ENCODE data around the gene PRRX2.
A peak's percentile ranks its signal among the peaks of the same experiment; 100 is the strongest.
"Not testable (repeated sequence)": the region's sequence is repeated elsewhere in the genome, so short reads cannot be mapped to it uniquely, and the experiment has no call there.

PRRX2 gene

DNA sequence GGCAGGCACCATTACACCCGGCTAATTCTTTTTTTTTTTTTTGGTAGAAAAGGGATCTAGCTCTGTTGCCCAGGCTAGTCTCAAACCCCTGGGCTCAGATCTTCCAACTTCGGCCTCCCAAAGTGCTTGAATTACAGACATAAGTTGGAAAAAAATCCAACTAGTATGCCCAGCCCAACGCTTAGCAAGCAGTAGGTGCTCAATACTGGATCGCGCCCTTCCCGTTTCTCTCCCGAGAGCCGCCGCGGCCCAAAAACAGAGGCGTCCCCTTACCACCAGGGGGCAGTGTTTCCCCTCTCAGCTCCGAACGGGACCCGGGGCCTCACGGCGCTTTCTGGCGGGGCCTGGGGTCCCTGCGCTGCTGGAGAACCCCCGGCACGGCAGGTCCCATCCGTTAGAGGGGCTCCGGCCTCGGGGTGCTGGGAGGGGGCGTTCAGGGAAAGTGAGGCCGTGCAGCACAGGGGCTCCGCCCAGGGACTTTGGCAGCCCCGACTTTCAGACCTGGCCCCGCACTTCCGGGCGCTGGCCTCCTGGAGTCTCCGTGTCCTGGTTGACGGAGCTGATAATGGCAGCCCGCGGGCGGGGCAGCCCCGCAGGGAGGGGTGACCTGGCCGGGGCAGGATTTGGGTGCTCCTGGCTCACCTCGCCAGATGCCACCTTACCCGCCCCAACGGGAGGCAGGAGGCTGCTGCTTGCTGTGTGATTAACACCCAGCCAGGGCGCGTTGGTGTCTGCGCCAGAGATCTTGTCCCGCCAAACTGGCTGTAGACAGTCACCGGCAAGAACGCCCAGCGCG, 72.2 kb downstream of the PRRX2 start:
- peak; percentile 86 for DNase-seq

DNA sequence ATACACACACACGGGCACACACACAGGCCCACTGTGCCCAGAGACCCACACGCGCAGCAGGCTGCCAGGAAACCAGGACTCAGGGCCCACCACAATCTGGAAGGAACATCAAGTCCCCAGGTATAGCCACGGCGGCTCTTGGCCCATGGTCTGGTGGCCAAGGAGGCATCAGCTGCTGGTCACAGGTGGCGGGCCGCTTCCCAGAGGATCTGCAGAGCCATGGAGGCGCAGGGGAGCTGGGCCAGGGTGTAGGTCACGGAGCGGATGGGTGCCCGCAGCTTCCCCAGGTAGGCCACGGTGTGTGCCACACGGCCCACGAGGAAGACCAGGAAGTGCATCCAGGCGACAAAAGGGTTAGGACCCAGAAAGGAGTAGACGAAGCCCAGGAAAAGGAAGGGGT, 74.0 kb downstream of the PRRX2 start:
- no peak for DNase-seq

DNA sequence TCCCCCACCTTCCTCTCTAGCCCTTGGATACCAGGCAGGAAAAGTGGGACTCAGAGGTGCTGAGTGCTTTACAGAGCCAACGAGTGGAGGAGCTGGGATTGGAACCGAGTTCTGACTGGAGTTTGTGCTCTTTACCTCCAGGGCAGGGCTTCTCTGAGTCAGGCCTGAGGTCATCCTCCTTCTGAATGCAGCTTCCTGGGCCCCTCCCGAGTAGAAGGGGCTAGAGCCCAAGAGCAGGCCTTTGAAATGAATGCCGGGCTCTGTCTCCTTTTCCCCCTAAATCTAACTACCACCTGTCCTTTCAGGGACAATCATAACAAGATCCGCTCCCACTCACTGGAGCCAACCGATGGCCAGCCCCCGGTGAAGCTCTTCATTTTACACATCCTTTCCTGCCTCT, 74.7 kb downstream of the PRRX2 start:
- no peak for DNase-seq

DNA sequence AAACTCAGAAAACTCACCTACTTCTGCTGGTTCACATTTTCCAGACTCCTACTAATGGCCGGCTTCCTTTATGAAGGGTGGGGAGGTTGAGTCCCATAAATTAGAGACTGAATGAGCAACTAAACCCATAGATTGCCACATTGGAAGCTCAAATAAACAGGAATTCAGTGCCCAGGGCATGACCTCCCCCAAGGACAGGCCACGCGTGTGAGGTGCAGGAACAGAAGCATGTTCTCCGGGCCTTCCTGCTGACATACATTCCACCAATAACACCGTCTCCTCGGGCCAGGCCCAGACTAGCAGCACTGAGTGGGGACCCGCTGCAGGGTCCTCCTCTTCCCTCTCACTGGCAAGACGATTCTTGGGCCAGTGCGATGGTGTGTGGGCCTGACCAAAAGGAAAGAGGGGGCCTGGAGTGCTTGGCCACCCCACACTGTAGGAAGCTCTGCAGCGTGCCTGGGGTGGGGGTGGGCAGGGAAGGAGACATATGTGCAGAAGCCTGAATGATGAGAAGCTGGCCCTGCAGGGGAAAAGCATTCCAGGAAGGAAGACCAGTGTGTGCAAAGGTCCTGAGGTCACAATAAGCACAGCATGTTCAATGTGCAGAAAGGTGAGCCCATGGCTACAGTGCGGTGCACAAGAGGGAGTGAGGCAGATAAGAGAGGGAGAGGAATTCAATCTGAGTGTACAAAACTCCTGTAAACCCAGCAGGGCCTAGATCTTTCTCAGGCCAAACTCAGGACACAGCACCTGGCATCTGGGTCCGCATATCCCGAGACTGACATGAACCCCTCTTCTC, 75.4 kb downstream of the PRRX2 start:
- no peak for DNase-seq

DNA sequence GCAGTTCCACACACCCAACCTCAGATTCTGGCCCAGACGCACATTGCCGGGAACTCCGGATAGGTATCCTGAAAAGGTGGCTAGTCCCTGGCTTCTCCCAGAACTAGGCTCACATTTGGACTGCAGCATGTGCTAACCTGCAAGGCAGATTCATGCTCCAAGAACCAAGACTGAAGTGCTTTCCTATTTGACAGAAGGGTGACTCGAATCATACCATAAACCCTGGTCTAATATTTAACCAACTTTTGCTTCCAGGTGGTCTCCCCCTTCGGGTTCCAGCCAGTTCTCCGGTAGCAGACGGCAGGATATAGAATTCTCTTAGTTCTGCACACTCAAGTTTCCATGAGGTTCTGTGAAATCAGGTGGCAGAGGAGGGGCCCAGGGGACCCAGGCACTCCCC, 79.8 kb downstream of the PRRX2 start:
- no peak for DNase-seq

DNA sequence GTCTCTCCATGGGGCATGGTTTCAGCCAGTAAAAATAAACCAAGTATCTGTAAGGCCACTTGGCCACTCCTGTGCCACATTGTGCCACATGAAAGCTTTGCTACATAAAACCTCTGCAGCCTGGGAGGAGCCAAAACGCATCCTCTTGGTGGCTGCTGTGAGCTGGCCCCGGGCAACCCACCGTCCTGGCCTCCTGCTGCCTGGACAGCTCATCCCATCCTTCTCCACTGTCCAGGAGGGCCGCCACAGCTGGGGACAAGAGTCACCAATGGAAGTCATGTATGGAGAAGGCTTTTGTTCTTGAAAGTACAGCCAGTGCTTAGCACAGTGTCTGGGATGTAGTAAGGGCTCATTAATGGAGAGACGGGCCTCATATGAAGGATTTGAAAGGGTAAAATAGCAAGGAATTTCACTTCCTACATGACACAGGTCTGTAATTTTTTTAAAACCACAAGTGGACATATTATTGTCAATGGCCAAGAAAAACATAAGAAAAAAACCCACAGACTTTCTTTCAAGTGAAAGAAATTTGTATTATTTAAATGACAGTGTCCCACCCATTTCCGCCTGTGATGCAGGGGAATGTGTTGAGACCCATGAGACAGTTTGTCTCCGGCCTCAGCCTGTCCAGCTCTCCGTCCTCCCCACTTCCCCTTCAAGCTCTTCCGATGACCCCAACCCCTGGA, 80.8 kb downstream of the PRRX2 start:
- no peak for DNase-seq

DNA sequence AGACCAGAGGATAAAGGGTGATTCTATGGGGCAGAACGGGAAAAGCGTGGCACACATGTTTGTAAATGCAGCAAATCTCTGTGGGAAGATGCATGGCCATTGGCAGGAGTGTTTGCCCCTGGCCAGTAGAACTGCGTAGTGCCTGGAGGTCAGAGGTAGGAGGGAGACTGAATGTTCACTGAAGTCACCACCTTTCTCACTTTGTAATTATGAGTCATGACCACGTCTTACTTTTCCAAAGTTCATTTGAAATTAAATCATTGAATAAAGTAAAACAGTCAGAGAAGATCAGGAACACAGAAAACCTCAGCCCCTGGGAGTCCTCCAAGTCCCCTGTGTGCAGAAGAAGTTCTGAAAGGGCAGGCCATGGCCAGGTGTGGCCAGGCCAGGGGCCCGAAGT, 82.8 kb downstream of the PRRX2 start:
- DNase-seq, result no peak

DNA sequence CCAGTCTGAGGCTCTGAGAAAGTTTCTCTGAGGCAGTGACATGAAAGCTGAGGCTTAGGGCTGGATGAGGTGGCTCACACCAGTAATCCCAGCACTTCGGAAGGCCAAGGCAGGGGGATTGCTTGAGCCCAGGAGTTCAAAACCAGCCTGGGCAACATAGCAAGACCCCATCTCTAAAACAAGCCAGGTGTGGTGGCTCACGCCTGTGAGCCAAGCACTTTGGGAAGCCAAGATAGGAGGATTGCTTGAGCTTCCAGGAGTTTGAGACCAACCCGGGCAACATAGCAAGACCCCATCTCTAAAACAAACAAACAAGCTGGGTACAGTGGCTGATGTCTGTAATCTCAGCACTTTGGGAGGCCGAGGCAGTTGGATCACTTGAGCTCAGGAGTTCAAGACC, 83.6 kb downstream of the PRRX2 start:
- not testable (repeated sequence) for DNase-seq

DNA sequence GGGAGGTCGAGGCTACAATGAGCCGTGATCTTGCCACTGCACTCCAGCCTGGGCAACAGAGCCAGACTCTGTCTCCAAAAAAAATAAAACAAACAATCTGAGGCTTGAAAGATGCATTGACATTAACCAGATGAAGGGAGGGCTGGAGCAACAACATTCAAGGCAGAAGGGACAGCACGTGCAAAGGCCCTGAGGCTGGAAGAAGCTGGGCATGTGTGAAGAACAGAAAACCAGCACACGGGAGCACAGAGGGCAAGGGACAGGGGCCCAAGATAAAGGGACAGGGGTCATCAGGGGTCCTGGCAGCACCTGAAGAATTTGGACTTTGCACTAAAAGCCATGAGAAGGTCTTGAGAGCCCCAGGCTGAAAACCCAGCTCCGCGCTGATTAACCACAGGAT, 84.1 kb downstream of the PRRX2 start:
- DNase-seq, result no peak

DNA sequence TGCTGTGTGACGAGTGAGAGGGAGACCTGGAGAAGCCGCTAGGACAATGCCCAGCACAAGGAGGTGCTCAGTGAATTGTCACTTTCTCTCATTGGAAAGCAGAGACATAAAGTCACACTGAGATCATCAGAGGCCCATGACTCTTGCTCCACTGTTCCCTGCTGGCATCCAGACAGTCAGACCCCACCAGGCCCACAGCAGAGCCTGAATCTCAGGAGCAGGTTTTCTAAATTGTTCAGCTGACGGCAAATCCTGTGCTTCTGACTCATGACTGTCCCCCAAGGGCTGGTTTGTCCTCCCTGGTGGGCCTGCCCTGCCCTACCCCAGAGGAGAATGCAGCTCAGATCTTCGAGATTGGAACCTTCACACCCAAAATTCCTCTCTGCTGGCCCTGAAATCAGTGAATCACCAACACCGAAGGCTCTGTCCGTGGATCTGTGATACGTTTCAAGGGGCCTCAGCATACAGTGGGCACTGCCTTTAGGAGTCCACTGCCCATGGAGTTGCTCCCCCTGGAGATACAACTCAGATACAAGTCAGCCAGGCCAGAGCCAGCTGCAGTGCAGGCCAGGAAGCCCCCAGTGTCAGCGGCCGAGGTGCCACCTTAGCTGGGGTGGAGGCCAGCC, 84.7 kb downstream of the PRRX2 start:
- no peak for DNase-seq

DNA sequence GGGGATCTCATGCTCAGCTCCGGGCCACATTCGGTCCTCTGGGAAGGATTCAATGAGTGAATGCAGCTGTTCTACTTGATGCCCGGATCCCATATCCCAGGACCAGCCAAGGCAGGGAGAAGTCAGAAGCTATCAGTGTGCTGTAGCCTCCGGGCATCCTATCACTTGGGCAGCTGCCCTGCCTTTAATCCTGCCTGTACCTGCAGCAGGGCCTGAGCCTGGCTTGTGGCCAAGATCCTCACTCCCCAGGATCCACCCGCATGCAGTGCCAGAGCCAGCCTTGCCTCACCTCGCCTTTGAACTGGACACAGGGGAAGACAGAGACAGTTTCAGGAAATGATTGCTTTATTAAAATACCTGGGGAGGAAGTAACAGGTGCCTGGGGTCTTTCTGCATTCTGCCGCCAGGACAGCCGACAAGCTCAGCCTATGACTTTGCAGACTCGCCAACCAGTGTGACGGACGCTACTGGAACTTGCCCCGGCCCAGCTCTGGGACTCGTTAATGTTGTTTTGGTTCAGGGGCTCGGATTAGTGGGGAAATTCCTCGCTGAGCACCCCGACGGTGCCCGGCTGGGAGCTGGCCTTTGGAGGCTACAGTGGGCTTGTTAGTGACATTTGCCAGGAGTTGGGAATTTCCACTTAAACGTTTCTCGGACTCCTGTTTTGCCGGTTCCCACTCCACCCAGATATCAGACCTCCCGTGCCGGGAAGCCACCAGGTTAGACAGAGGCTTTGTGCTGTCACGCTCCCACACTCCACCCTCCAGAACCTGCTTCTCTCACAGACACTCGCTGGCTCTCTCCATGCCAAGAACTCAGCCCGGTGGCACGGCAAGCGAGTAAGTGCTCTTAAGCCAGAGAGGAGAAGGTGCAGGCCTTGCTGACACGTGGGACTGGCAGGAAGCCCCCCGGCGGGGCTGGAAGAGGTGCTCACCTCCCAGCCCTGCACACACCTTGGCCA, 86.7 kb downstream of the PRRX2 start:
- no peak for DNase-seq

DNA sequence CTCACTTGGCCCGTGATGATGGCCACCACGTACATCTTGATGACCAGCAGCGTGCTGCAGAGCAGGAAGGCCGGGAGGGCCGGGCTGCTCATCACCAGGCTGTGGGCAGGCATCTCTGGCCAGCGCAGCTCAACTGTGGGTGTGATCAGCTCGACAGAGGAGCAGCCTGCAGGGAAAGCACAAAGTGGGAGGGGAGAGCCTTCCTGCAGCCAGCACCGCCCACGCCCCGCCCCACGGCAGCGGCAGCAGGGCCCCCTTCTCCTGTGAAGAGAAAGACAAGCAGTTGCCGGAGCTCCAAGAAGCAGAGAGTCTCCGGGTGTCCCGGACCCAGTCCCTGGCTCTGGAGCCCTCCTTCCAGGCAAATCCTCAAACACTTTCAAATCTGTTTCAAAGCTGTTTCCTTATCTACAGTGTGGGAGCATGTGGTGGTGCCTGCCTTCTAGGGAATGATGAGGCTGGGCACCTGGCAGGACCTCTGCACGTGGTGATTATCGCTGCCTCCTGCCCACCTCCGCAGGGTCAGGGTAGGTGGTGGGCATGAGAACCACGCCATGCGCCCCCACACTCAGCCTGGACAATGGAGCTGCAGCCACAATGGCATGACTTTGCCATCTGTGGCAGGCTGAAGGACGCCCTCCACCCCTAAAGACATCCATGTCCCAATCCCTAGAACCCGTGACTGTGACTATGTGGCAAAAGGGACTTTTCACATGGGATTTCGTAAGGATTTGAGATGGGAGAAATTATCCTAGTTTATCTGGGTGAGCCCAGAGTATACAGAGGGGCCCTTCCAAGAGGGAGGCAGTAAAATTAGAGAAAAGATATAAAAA, 87.7 kb downstream of the PRRX2 start, which contains the start of gene PTGES:
Gene PTGES, minus strand, starts transcription at position 143 of the 830 bp plus-strand sequence. Its CDS starts 30 bp downstream, at position 113.
- peak; percentile 48 for DNase-seq

DNA sequence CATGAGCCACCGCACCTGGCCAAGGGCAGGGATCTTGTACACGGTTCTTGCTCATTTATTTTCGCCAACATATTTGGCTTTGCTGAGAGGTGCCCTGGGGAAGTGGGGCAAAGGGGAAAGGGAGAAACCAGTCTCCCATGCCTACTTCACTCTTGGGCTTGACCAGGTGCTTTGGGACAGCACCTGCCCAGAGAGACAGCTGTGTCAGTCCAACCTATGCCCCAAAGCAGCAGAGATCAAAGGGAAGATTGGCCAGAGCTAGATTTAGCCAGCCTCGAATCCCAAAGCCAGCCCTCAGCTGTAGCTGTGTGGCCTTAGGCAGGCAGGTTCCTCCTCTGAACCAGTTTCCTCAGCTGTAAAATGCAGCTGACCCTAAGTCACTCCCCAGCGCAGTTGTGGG, 89.7 kb downstream of the PRRX2 start:
- no peak for DNase-seq

DNA sequence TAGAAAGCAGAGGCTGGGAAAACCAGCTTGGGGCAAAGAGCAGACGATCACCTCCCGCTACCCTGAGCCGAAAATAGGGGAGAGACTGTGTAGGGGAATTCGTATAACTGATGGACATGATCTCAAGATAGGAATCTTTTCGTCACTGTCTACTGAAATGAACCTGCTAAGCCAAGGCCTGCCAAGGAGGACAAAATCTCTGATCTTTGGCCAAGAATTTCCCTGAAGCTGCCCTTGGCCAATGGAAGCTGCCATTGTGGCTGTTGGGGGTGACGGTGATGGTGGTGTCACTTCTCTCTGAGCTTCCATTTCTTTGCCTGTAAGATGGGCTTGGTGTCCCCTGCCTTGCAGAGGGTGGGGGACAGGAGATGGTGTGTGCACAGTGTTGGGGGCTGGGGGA, 90.7 kb downstream of the PRRX2 start:
- DNase-seq, result no peak

DNA sequence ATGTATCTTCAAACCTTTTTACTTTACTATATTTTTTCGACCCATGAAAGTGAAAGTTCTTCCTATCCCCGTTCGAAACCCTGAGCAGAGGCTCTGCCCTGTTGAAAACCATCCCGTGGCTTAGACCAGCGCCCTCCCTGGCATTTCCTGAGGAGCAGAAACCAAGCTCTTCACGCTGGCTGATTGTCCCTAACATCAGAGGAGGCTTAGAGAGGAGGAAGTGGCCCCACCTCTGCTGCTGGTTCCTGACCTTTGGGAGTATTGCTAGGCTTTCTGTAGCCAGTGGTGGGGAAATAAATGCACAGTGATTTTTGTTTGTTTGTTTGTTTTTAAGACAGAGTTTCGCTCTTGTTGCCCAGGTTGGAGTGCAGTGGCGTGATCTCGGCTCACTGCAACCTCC, 91.6 kb downstream of the PRRX2 start:
- DNase-seq, result no peak

DNA sequence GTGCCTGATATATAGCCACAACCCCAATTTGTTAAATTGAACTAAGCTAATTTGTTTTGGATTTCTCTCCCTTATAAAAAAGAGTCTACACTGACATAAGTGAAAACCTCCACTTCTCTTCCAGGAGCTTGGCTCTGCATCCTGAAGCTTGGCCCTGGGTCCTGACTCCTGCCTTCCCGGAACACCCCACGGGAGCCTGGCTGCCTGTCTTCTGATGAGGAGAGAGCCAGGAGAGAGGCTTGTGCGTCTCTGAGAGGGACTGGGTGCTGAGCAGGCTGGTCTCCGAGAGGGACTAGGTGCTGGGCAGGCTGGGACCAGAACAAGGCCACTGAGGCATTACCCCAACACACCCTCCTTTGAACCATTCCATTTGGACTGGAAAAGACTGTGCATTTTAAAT, 93.9 kb downstream of the PRRX2 start:
- DNase-seq, result no peak

DNA sequence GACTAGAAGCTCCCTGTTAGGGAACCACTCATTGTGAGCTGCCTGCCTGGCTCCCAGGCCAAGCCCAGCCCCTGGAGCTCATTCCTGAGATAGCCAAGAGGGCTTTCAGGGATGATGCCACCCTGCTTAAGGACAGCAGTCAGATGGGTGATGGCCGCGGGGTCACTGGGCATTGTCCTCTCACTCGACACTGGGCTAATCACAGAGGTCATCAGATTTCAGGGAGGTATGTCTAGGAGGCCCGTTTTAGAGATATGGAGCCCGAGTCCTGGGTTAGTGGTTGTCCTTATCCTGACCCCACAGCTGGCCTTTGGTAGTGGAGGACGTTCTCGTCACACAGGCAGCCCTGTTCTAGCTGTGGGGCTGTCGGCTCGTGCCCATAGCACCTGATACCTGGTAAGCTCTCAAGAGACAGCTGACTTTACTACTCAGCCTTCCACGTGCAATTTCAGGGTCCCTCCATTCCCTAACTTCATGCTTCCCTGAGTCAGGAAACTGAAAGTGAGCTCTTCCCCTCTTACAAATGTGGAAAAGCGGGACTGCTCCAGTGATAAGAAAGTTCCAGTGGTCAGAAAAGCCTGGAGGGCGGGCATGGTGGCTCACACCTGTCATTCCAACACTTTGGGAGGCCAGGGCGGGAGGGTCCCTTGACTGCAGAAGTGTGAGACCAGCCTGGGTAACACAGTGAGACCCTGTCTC, 94.5 kb downstream of the PRRX2 start:
- DNase-seq, result no peak

DNA sequence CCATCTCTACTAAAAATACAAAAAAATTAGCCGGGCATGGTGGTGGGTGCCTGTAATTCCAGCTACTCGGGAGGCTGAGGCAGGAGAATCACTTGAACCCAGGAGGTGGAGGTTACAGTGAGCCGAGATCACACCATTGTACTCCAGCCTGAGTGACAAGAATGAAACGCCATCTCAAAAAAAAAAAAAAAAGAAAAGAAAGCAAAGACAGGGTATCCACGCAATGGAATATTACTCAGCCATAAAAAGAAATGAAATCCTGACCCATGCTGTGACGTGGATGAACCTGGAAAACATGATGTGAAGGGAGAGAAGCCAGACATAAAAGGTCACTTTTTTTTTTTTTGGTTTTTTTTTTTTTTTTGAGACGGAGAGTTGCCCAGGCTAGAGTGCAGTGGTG, 95.3 kb downstream of the PRRX2 start:
- not testable (repeated sequence) for DNase-seq

DNA sequence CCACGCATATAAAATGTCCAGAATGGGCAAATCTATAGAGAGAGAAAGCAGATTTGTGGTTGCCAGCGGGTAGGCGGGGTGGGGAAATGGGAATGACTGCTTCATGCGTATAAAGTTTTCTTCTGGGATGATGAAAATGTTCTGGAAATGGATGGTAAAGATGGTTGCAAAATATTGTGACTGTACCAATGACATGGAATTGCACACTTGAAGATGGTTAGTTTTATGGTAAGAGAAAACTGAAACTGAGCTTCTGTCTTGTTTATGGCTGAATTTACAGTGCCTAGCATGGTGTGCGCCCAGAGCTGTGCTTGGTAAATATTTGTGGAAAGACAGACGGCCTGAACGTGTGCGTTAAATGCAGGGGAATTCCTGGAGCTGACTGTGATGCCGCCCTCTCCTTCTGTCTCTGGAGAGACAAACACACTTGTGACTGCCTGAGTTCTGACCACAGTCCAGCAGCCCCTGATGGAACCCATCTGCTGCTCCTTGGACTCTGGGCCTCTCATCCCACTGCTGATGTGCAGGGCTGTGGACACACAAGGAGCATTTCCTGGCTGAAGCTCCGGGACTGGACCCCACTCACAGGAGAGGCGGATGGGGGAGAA, 96.0 kb downstream of the PRRX2 start:
- DNase-seq, result no peak

DNA sequence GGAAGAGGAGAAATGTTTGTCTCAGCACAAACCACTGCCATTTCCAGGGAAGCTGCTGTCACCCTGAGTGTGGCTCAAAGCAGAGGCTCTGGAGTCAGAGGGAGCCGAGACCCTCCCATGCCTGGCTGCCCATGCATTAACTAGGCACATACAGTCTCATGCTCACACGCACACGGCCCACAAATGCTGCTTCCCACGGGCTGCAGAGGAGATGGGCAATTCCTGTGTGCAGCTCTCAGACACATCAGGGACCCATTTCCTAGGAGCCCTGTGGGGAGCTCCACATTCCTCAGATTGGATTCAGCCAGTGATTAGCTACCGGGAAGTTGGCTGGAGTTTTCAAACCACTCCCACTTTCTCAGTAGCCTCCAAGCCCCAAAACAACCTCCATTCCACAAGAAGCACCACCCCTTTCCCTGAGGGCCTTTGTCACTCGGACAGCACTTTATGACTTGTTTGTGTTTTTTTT, 96.5 kb downstream of the PRRX2 start:
- no peak for DNase-seq

Measured in stimulated activated CD4-positive, alpha-beta T cell treated with anti-CD3 and anti-CD28 coated beads, Interleukin-12 subunit alpha, Interleukin-12 subunit beta, amount 100 ng/mL, for 4 hours (primary cell).